GM12878 (cell line): Measurements from ENCODE around the gene CD55. TPM values are rescaled to one million over a fixed set of nuclear protein-coding genes. Genes with fewer than 3 reads are reported as not detected.
A peak's percentile ranks its signal among the peaks of the same experiment; 100 is the strongest.

Experiments used
- ATAC-seq: fragments of 200-7000 bp; cut with Tn5 transposase; 3 replicates; pipeline ENCODE4 v1.9.1; 2020; ENCODE audit warnings: mild to moderate bottlenecking, moderate library complexity
- BruUV-seq: library from RNA; stranded (reverse); fragments of 400-500 nt; replicated peaks from 2 replicates; lab custom pipeline; 2021; lab: Mats Ljungman, UMichigan
- CTCF ChIA-PET: fragments of 300-600 bp; sonication (Branson Sonifier 250); formaldehyde crosslinking; extraction: SDS; loops from one replicate; lab custom pipeline; 2021; ENCODE audit warnings: inconsistent platforms; lab: Yijun Ruan, JAX
- POLR2A ChIA-PET: fragments of 350-600 bp; formaldehyde crosslinking; extraction: SDS; loops from one replicate; lab custom pipeline; 2021; ENCODE audit warnings: inconsistent platforms; lab: Charles Lee
- RAD21 ChIA-PET: fragments of 300-600 bp; sonication (Branson Sonifier 250); formaldehyde crosslinking; loops from one replicate; lab custom pipeline; 2023; ENCODE audit warnings: antibody characterized with exemption; ENCODE audit not compliant: unreplicated experiment; lab: Charles Lee
- SMC1A ChIA-PET: fragments of 300-600 bp; sonication (Branson Sonifier 250); formaldehyde crosslinking; loops from one replicate; lab custom pipeline; 2023; ENCODE audit not compliant: unreplicated experiment, uncharacterized antibody; lab: Charles Lee
- DNase-seq: peaks from one replicate; pipeline ENCODE4 v3.0.0-alpha.2; 2011; ENCODE audit warnings: low read depth, low spot score
- FAIRE-seq: peaks from 3 replicates; lab custom pipeline; 2011; peaks lifted over from hg19 to GRCh38; lab: Jason Lieb, UNC
- H2AFZ ChIP-seq: 2 replicates; pipeline ENCODE4 v1.6.0; 2011; ENCODE audit warnings: low read depth, low read length, control low read depth; ENCODE audit not compliant: control insufficient read depth
- H3K27ac ChIP-seq: 2 replicates; pipeline ENCODE4 v1.5.1; 2011; ENCODE audit warnings: control low read depth; ENCODE audit not compliant: control insufficient read depth, insufficient read depth
- H3K27me3 ChIP-seq, 2 experiments: replicated peaks in 1 of 2; 2 replicates each; pipeline versions ENCODE4 v1.6.0 to v1.6.1; 2011; ENCODE audit warnings: low read length in 1 of 2; ENCODE audit not compliant: control insufficient read depth in 2 of 2, insufficient read depth in 2 of 2
- H3K36me3 ChIP-seq, 2 experiments: 2 replicates each; pipeline ENCODE4 v1.5.1; 2011; ENCODE audit warnings: low read length in 1 of 2; ENCODE audit not compliant: control insufficient read depth in 2 of 2, insufficient read depth in 2 of 2
- H3K4me1 ChIP-seq: 2 replicates; pipeline ENCODE4 v1.6.1; 2011; ENCODE audit warnings: mild to moderate bottlenecking, low read length, moderate library complexity, mixed read lengths; ENCODE audit not compliant: control insufficient read depth, insufficient read depth
- H3K4me2 ChIP-seq: 2 replicates; pipeline ENCODE4 v1.6.0; 2011; ENCODE audit warnings: control low read depth; ENCODE audit not compliant: control insufficient read depth, insufficient read depth
- H3K4me3 ChIP-seq: fragments of 200-600 bp; sonication (generic); 2 replicates; pipeline ENCODE4 v1.5.1; 2016
- H3K79me2 ChIP-seq: 2 replicates; pipeline ENCODE4 v1.6.0; 2011; ENCODE audit warnings: low read length; ENCODE audit not compliant: control insufficient read depth, insufficient read depth
- H3K9ac ChIP-seq: 2 replicates; pipeline ENCODE4 v1.8.0; 2011; ENCODE audit warnings: low read length, control low read depth, mixed read lengths; ENCODE audit not compliant: control insufficient read depth, insufficient read depth
- H3K9me3 ChIP-seq: replicated peaks from 3 replicates; pipeline ENCODE4 v1.5.1; 2011; ENCODE audit warnings: mild to moderate bottlenecking, low read length; ENCODE audit not compliant: control insufficient read depth, insufficient read depth
- H4K20me1 ChIP-seq: 2 replicates; pipeline ENCODE4 v1.6.0; 2011; ENCODE audit not compliant: control insufficient read depth, insufficient read depth
- ASH2L ChIP-seq: fragments of 300-600, 200-600 bp; sonication (generic); IDR thresholded peaks from 2 replicates; pipeline ENCODE4 v1.6.1; 2017; ENCODE audit warnings: low read depth, mild to moderate bottlenecking, borderline replicate concordance
- BMI1 ChIP-seq: fragments of 450-650 bp; IDR thresholded peaks from 2 replicates; pipeline ENCODE4 v1.6.1; 2016; ENCODE audit warnings: mild to moderate bottlenecking, moderate library complexity, borderline replicate concordance
- CHD4 ChIP-seq: fragments of 200-600 bp; sonication (generic); IDR thresholded peaks from 2 replicates; pipeline ENCODE4 v1.6.1; 2016; ENCODE audit warnings: mild to moderate bottlenecking
- ESRRA ChIP-seq: IDR thresholded peaks from 2 replicates; pipeline ENCODE4 v1.6.1; 2012; ENCODE audit warnings: mild to moderate bottlenecking, low read length, improper control_type of control experiment
- IKZF1 ChIP-seq: fragments of 450-650 bp; conservative IDR thresholded peaks from 2 replicates; pipeline ENCODE4 v1.6.1; 2017; ENCODE audit warnings: antibody characterized with exemption, mild to moderate bottlenecking
- KLF5 ChIP-seq: fragments of 450-650 bp; IDR thresholded peaks from 2 replicates; pipeline ENCODE4 v1.6.1; 2014; ENCODE audit warnings: mild to moderate bottlenecking; ENCODE audit not compliant: partially characterized antibody
- PAX5 ChIP-seq: IDR thresholded peaks from 2 replicates; pipeline ENCODE4 v1.6.1; 2011; ENCODE audit warnings: low read depth, low read length, borderline replicate concordance
- POLR2AphosphoS2 ChIP-seq: IDR thresholded peaks from 2 replicates; pipeline ENCODE4 v1.6.1; 2011; ENCODE audit warnings: low read depth, mild to moderate bottlenecking, low read length, improper control_type of control experiment, moderate library complexity
- SMAD5 ChIP-seq: IDR thresholded peaks from 2 replicates; pipeline ENCODE4 v1.6.1; 2016; ENCODE audit warnings: antibody characterized with exemption, low read depth
- YBX1 ChIP-seq: fragments of 450-650 bp; IDR thresholded peaks from 2 replicates; pipeline ENCODE4 v1.6.1; 2016; ENCODE audit warnings: antibody characterized with exemption
- ZNF274 ChIP-seq: IDR thresholded peaks from one replicate; pipeline ENCODE4 v1.8.0; 2011; ENCODE audit not compliant: insufficient read length, insufficient read depth
- ZNF384 ChIP-seq: IDR thresholded peaks from 2 replicates; pipeline ENCODE4 v1.6.1; 2012; ENCODE audit warnings: low read depth, mild to moderate bottlenecking, low read length, improper control_type of control experiment, borderline replicate concordance
- WGBS: methylation state at CpG from one replicate; pipeline ENCODE4 v1.1.6; 2016; ENCODE audit warnings: low lambda C conversion rate; ENCODE audit not compliant: insufficient replicate concordance, insufficient coverage; ENCODE audit errors: missing lambda C conversion rate; 5-methylcytosine and 5-hydroxymethylcytosine counted together
- in situ Hi-C: fragments of 300-500 bp; cut with MboI; formaldehyde crosslinking; loops from 9 replicates; pipeline ENCODE4 v1.14.3; 2018; ENCODE audit warnings: mixed read lengths
- intact Hi-C: fragments of 100-400 bp; cut with micrococcal nuclease; formaldehyde crosslinking; loops from one replicate; pipeline ENCODE4 v1.14.2; 2022; ENCODE audit not compliant: unreplicated experiment
- polyA plus RNA-seq, 11 experiments: library from polyadenylated mRNA; depleted of rRNA in 4 of 11; unstranded in 6 of 11; stranded (reverse) in 5 of 11; fragments of >200 nt; fragmentation: Nextera tagmentation in 4 of 11; fragmentation: Illumina TruSeq in 1 of 11; extraction: Ambion mirVana in 4 of 11; extraction: Trizol in 1 of 11; gene quantifications; 1 replicate in 1 of 11; 2 replicates in 10 of 11; pipeline versions ENCODE4 v1.2.1 to v1.2.3, GENCODE V29; 2011 to 2016; ENCODE audit warnings: inconsistent platforms in 2 of 11, missing spikeins in 2 of 11, low read depth in 1 of 11
- total RNA-seq, 4 experiments: library from RNA; depleted of rRNA in 3 of 4; stranded (reverse); fragments of >200 nt in 3 of 4; fragmentation: Illumina TruSeq in 1 of 4; extraction: Trizol in 1 of 4; gene quantifications; 2 replicates each; pipeline versions ENCODE4 v1.2.1 to v1.2.3, GENCODE V29; 2013 to 2021
- TF ChIP-seq, protein P1 (sequence below): IDR thresholded peaks from 2 replicates; pipeline ENCODE4 v1.6.1; 2011; ENCODE audit warnings: mild to moderate bottlenecking, low read depth, low read length, moderate library complexity; ENCODE audit not compliant: insufficient replicate concordance
- TF ChIP-seq, protein P2 (sequence below): IDR thresholded peaks from 2 replicates; pipeline ENCODE4 v1.6.1; 2012; ENCODE audit warnings: low read depth, low read length, improper control_type of control experiment
- TF ChIP-seq, protein P3 (sequence below): fragments of 150-350 bp; IDR thresholded peaks from 2 replicates; pipeline ENCODE4 v1.6.1; 2014; ENCODE audit warnings: mild to moderate bottlenecking, low read depth, low read length

CD55 gene
- total and polyA plus RNA-seq, 10 of the 15 experiments (the other 5 are each of a cell fraction or from before 2014, with no cell fraction given), result 5.2 to 46.5 (median 15.1) TPM

DNA sequence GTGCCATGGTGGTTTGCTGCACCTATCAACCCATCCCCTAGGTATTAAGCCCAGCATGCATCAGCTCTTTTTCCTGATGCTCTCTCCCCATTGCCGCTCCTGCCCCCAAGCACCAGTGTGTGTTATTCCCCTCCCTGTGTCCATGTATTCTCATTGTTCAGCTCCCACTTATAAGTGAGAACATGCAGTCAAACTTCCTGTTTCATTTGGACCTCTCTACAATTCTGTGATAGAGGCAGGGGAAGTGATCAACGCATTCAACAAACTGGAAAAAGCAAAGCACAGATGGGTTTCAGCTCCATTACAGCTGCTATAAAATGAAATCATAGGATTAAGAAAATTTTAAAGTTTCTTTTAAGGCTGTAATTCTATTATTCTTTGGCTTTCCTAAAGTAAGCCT, 23.3 kb upstream of the CD55 start:
- no peak for ATAC-seq

GRCh38 chr1:207298636-207299398, 22.7 kb upstream of the CD55 start:
- ChIA-PET CTCF (interaction anchor here (1.3 to 1.7 kb wide), 2 partner anchors 27 to 106 kb away, joined by 3 to 5 read pairs; no protein-coding TSS in a partner anchor), POLR2A (no interaction called here), SMC1A (interaction anchor here (1.0 kb wide), 1 partner anchor 74 kb away, joined by 3 read pairs; no protein-coding TSS in a partner anchor), RAD21 (no interaction called here)
- Histone ChIP-seq H2AFZ (no peak overlapping the region), H3K4me3 (no peak overlapping the region), H4K20me1 (no peaks in the 10 kb centered on the region), H3K36me3 (no peaks in the 10 kb centered on the region), H3K9ac (no peak overlapping the region), H3K4me1 (no peaks in the 10 kb centered on the region), H3K79me2 (no peaks in the 10 kb centered on the region), H3K9me3 (no peaks in the 10 kb centered on the region), H3K27ac (no peak overlapping the region), H3K4me2 (no peak overlapping the region), H3K27me3 (no peaks in the 10 kb centered on the region)
- BruUV-seq, result no TSS peak
- in situ Hi-C loops, result no loop called here
- WGBS, result 31% methylated on average over 4 of the region's 4 CpGs
- peak; percentile 38 for FAIRE-seq
- DNase-seq, result no peak
- ATAC-seq, result no peak
- intact Hi-C loops, result no loop called here
- no peak for TF ChIP-seq YBX1
- no peak for TF ChIP-seq POLR2AphosphoS2
- TF ChIP-seq, protein P1, sequence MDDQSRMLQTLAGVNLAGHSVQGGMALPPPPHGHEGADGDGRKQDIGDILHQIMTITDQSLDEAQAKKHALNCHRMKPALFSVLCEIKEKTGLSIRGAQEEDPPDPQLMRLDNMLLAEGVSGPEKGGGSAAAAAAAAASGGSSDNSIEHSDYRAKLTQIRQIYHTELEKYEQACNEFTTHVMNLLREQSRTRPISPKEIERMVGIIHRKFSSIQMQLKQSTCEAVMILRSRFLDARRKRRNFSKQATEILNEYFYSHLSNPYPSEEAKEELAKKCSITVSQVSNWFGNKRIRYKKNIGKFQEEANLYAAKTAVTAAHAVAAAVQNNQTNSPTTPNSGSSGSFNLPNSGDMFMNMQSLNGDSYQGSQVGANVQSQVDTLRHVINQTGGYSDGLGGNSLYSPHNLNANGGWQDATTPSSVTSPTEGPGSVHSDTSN, result no peak
- TF ChIP-seq KLF5, result no peak
- TF ChIP-seq, protein P2, sequence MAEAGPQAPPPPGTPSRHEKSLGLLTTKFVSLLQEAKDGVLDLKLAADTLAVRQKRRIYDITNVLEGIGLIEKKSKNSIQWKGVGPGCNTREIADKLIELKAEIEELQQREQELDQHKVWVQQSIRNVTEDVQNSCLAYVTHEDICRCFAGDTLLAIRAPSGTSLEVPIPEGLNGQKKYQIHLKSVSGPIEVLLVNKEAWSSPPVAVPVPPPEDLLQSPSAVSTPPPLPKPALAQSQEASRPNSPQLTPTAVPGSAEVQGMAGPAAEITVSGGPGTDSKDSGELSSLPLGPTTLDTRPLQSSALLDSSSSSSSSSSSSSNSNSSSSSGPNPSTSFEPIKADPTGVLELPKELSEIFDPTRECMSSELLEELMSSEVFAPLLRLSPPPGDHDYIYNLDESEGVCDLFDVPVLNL, result no peak
- TF ChIP-seq, protein P3, sequence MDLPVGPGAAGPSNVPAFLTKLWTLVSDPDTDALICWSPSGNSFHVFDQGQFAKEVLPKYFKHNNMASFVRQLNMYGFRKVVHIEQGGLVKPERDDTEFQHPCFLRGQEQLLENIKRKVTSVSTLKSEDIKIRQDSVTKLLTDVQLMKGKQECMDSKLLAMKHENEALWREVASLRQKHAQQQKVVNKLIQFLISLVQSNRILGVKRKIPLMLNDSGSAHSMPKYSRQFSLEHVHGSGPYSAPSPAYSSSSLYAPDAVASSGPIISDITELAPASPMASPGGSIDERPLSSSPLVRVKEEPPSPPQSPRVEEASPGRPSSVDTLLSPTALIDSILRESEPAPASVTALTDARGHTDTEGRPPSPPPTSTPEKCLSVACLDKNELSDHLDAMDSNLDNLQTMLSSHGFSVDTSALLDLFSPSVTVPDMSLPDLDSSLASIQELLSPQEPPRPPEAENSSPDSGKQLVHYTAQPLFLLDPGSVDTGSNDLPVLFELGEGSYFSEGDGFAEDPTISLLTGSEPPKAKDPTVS, result no peak
- TF ChIP-seq CHD4, result no peak
- TF ChIP-seq SMAD5, result no peak
- TF ChIP-seq BMI1, result no peak
- no peak for TF ChIP-seq PAX5
- no peak for TF ChIP-seq ZNF384

More for the DNA sequence above, 23.3 kb upstream of the CD55 start:
- TF ChIP-seq ESRRA (no peak), IKZF1 (no peak), ZNF274 (no peak), ASH2L (no peak)
- ChIA-PET CTCF (interaction anchor here (1.3 to 1.7 kb wide), 2 partner anchors 27 to 107 kb away, joined by 3 to 5 read pairs; no protein-coding TSS in a partner anchor), RAD21 (no interaction called here), POLR2A (no interaction called here), SMC1A (interaction anchor here (1.0 to 1.3 kb wide), 2 partner anchors 14 to 73 kb away, joined by 3 to 4 read pairs; no protein-coding TSS in a partner anchor)
- no peaks in the 10 kb centered on the region; the same call in 2 of the 3 replicates for H3K9me3 ChIP-seq
- in situ Hi-C loops, result no loop called here
- H3K4me3 ChIP-seq, result no peak overlapping the region
- no TSS peak for BruUV-seq
- FAIRE-seq, result no peak
- WGBS, result 50% methylated on average over 2 of the region's 2 CpGs
- no peak overlapping the region for H3K4me2 ChIP-seq
- H3K27me3 ChIP-seq, result no peaks in the 10 kb centered on the region
- no peak overlapping the region for H3K27ac ChIP-seq
- no peaks in the 10 kb centered on the region for H4K20me1 ChIP-seq
- H3K9ac ChIP-seq, result no peak overlapping the region
- no peaks in the 10 kb centered on the region for H3K79me2 ChIP-seq
- no peak overlapping the region for H2AFZ ChIP-seq
- no peak for DNase-seq
- H3K36me3 ChIP-seq, result no peaks in the 10 kb centered on the region
- intact Hi-C loops, result no loop called here
- H3K4me1 ChIP-seq, result no peaks in the 10 kb centered on the region
